Erythroblast (primary cell): ENCODE results near the gene FAM170B.

Experiments used
- GATA1 ChIP-seq: IDR thresholded peaks from 2 replicates; pipeline ENCODE4 v1.6.1; 2011; ENCODE audit warnings: low read depth, mild to moderate bottlenecking, control low read depth, low read length, moderate library complexity
- POLR2A ChIP-seq: IDR thresholded peaks from 2 replicates; pipeline ENCODE4 v1.6.1; 2011; ENCODE audit warnings: mild to moderate bottlenecking, low read length

GRCh38 chr10:49157229-49157628 is 23.4 kb upstream of the FAM170B start:
- TF ChIP-seq POLR2A (no peak), GATA1 (no peak)
